Stimulated activated naive CD4-positive, alpha-beta T cell (primary cell): ENCODE results near the gene PRDM16.

ENCODE experiments used
- DNase-seq, 6 experiments: peaks; one replicate each; lab custom pipeline; 2025; lab: John Stamatoyannopoulos, UW

The PRDM16 gene

DNA sequence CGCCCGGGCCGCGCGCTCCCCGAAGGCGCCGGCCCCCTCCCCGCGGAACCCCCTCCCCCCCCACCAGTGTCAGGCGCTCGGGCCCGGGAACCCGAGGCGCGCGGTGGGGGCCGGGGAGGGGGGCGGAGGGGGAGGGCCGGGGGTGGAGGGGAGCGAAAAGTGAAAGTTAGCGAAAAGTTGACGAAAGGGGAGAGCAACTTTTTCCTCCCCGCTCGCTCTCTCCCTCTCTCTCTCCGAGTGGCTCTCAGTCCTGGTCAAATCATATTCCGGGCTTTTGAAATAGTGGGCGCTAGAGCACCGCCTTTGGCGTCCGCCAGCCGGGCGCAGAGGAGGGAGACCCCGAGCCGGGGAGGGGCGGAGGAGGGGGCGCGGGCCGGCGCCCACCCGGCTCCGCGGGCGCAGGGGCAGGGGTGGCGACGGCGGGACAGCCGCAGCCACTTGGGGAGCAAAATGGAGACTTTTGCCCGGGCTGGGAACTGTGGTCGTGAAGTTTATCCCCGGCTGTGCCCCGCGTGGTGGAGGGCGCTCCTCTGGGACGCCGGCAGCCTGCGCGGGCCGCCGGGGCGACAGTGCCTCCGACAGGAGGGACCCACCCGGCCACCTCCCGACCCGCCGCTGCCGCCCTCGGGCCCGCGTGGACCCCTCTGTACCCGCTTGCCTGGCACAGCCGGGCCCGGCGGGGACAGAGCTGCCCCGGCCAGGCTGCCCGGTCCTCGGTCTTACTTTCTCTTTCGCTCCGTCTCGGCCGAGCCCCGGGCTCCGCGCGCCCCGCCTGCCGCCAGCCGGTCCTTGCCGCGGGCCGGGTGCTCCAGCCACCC, 697 bp downstream of the PRDM16 start:
- DNase-seq, result no peak

DNA sequence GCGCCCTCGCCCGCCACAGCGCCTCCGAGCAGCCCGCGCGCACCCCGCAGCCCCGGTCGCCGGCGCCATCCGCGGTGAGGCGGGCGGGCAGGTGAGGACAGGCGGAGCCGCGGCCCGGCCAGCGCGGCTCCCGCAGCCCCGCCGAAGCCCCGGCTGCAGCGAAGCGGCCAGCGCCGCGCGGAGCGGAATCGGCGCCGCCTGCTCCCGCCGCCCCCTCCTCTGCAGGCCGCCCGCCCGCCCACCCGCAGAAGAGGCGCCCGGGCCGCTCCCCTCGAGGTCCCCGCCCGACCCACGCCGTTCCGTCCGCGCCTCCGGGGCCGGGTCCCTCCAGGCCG, 1.3 kb downstream of the PRDM16 start:
- DNase-seq, result no peak

DNA sequence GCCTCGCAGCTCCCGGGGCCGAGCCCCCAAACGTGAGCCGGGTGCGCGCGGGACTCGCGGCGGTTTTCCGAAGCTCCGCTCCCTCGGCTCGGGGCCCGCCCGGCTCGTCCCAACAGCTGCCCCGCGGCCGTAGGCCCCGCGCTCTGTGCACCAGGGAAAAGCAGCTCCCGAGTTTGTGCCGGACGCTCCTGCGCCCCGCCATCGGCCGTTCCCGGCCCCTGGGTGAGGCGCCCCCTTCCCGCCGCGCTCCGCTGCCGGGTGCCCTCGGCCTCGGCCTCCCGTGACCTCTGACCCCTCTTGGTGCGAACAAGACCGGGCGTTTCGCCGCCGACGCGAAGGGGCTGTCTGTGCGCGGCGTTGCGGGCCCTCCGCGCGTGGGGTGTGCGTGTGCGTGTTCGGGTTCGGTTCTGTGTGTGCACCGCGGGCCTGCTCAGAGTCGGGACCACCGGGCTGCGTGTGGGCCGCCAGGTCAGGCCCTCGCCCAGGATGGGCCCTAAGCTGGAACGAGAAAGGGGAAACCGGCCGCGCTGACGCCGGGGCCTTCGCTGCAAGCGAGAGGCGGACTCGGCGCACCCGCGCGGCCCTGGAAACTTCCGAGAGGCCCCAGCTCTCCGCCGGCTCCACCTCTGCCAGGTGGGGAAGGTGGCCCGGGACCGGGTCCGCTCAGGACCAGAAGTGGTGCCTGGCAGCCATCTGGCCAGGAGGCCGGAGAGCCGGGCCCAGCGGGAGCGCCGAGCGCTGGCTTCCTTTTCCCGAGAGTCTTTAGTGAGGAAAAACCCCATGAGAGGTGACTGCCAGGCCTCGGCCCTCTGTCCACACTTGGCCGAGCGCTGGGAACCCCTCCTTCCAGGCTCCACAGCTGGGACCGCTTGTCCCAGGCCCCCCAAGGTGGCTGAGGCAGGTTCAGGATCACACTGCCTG, 1.9 kb downstream of the PRDM16 start:
- no peak for DNase-seq

GRCh38 chr1:3071565-3072390, 2.8 kb downstream of the PRDM16 start:
- DNase-seq, result no peak

DNA sequence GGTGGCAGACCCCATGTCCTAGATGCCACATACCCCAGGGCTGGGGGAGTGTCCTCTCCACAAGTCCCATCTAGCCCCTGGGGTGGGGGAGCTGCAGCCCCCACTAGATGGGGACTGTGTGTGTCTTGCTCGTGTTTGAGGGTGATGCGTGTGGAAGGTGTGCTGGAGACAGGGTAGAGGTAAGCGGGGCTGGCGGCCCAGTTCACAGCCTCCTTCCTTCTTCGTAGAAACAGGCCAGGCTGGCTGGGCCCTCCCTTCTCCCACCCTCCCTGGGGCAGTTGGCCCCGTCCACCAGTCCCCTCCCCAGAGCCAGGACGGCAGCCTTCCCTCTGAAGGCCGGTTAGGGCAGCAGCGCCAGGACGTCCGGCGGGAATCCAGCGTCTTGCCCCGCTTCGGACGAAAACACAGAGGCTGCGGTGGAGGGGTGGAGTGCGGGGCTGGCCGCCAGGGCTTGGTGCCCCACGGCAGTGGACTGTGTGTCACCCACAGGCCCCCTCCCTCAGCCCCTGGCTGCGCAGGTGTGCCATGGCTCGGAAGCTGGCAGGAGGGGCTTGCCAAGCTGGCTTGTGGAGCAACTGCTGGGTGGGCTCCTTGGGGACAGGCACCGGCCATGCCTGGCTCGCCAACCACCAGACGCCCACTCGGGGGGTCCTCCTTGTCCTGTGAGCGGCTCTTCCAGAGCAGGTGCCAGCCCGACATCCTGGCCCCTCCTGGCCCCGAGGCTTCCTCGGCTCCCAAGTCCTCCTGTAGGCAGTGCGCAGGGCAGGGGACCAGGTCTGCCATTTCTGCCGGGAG, 3.6 kb downstream of the PRDM16 start:
- DNase-seq, result no peak

- no peak for DNase-seq
Observed at GRCh38 chr1:3073186-3073488, 4.1 kb downstream of the PRDM16 start.

DNA sequence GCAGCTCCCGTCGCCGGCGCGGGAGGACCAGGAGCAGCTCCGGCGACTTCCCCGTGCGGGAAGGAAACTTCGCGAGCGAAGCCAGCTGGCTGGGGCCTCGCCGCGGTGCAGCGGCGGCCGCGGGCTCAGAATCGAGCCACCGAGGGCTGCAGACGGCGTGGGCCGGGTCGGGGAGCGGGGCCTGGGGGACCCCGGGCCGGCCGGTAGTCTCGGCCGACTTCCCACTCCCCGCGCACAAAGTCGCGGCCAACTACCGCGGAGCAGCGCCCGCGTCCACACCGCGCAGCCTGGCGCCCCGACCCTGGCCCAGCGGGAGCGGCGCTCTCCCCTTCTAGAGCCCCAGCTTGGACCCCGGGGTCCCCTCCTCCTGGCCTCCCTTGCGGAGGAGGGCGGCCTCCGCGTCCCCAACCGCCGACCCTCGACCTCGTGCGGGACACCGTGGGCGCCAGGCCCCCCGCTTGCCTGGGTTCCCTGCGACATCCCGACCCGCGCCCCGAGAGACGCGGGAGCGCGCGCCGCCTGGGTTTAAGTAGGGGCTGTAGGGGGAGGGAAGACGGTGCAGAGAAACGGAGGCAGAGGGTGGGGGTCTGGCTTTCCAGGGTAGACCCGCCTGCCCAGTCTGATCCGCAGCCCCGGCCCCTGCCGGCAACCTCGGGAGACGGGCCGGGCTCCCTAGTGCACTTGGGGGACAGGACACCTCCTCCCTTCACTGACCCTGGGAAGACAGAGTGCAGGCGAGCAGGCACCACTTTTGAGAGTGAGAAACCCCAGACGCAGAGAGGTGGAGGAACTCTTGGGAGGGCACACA, 4.7 kb downstream of the PRDM16 start:
- no peak for DNase-seq

DNA sequence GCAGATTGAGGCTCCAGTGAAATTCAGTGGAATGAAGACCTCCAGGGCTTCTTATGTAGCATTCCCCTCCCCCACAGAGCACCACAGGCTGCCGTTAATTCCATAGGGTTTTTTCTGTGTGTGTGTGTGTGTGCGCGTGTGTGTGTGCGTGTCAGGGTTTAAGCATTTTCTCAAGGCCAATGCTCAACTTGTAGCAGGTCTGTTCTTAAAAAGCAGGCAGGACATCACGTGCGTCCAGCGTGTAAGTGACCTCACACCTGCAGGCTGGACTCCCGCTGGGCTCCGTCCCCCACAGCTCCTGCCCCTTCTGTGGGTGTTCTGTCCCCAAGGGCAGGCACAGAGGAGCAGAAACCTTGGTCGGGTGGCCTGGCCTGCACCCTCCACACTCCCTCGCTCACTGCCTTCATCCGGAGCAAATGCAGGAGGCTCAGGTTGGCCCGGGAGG, 5.3 kb downstream of the PRDM16 start:
- DNase-seq, result no peak

GRCh38 chr1:3074800-3075199, 5.8 kb downstream of the PRDM16 start:
- DNase-seq, result no peak

- DNase-seq, result no peak
Observed at GRCh38 chr1:3075666-3076362, 6.8 kb downstream of the PRDM16 start.

- DNase-seq, result no peak
Observed at GRCh38 chr1:3076363-3076740, 7.3 kb downstream of the PRDM16 start.

- no peak for DNase-seq
Observed at GRCh38 chr1:3077081-3077480, 8.1 kb downstream of the PRDM16 start.

GRCh38 chr1:3077561-3077960, 8.6 kb downstream of the PRDM16 start:
- DNase-seq, result no peak

DNA sequence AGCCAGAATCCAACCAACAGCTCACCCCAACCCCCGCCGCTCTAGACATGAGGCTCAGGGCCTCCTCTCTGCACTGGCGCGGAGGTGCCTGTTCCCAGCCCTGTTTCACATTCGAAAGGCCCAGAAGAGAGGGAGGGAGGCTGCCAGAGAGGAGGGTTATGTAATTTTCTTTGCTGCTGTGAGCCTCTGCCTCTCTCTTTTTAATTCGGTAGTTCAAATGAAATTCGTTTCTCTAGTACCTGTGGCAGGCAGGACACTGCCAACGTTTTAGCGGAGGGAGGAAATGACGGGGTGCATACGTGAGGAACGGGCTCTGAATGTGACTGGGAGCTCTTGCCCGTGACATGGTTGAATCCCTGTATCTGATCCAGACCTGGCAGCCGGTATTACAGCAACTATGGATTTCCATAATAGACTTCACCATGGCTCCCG, 9.4 kb downstream of the PRDM16 start:
- peak in 1 of 6 experiments; percentile 3 for DNase-seq

DNA sequence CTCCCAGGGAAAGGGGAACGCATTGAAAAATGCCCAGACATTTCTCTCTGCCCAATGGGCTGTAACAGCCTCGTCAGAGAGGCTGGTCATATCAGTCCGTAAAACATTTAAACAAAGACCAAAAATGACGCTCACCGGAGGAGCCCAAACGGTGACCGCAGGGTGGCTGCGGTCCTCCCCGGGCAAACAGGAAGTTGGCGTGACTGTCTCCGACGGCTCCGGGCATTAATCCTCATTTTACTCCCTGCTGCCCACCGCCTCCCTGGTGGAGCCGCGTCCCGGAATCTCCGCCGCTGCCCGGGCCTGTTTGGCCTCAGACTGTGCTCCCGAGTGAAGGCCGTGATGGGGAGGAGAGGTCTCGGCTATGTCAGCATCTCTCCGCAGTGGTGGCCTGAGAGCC, 9.9 kb downstream of the PRDM16 start:
- DNase-seq, result no peak

DNA sequence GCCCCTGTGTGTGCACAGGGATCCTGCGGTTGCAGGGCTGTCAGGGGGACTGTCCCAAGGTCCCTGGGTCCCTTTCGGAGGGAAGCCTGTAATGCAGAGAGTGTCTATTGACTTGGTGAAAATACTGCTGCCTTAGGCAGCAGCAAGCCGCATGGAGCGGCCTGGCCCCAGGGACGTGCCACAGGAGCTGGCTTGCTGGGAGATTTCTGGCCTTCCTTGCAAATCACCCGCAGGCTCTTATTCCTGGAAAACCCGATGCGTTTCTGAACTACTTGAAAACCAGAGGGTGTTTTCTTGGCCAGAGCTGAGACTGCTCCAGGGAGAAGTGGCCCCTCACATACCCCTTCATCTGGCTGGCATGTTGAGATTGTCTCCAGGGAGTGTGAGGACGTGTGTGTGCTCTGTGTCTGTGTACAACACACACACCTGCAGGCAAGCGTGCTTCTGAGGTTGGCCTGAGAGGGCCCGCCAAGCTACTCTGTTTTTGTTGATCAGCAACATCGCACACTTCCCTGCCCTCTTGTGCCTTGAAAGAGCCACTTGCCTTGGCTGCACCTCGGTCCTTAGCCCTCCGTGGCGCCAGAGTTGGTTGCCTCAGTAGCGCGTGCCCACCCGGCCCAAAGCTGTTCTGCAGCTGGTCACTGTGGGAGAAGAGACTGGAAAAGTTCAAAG, 10.5 kb downstream of the PRDM16 start:
- no peak for DNase-seq

- DNase-seq, result no peak
Observed at GRCh38 chr1:3080053-3080955, 11.3 kb downstream of the PRDM16 start.

DNA sequence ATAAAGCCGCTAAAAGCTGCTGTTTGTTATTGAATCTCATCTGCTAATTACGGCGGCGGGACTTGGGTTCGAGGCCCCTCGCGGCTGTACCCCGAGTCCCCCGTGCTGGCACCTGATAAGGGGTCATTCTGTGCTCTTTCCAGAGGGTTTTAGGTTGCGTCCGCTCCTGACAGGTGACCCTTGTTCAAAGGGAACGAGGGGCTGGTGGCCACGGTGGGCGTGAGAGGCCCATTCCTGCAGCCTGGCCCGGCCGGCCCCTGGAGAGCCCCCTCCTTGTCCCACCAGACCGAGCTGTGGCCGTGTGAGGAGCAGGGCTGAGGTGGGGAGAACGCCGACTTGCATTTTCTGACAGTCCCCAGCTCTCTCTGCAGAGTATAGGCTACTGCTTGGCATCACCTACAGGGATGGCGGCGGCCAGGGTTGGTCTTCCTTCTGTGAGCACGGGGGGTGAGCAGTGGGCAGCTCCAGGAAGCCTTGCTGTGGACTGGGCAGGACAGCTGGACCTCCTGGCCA, 12.2 kb downstream of the PRDM16 start:
- DNase-seq, result no peak
